ENCODE measurements around the gene EPS15. TPM values are rescaled to one million over a fixed set of nuclear protein-coding genes. Genes with fewer than 3 reads are reported as not detected.
"Not testable (repeated sequence)": the region's sequence is repeated elsewhere in the genome, so short reads cannot be mapped to it uniquely, and the experiment has no call there.

The EPS15 gene
- total RNA-seq, 4 donors from 2014 or later, result 49.8 to 84.3 (median 62.5) TPM

DNA sequence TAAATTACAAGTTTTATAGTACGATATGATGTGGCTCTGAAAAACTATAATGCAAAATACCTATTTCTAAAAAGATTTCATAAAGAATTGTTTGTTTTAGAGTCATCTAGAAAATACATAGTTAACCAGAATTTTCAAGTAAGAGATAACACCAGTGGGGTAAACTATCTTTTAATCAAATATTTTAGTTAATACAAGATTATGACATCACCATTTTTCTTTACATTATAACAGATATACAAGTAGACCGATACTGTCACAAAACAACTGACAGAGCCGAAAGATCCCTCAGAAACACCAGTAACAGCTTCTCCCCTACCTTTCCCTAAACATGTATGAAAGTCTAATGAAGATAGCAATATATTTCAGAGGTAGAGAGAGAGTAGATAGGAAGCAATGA is 54.2 kb downstream of the EPS15 start:
- WGBS, result 96% methylated on average over 3 of the region's 3 CpGs
- H3K27me3 ChIP-seq, result no peaks in the 10 kb centered on the region
- no peak for TF ChIP-seq POLR2A (IDR thresholded peaks at IDR 0.05; ENCODE audit: low read depth)
- TF ChIP-seq EP300 (IDR thresholded peaks at IDR 0.05), result no peak
- TF ChIP-seq, protein P1, sequence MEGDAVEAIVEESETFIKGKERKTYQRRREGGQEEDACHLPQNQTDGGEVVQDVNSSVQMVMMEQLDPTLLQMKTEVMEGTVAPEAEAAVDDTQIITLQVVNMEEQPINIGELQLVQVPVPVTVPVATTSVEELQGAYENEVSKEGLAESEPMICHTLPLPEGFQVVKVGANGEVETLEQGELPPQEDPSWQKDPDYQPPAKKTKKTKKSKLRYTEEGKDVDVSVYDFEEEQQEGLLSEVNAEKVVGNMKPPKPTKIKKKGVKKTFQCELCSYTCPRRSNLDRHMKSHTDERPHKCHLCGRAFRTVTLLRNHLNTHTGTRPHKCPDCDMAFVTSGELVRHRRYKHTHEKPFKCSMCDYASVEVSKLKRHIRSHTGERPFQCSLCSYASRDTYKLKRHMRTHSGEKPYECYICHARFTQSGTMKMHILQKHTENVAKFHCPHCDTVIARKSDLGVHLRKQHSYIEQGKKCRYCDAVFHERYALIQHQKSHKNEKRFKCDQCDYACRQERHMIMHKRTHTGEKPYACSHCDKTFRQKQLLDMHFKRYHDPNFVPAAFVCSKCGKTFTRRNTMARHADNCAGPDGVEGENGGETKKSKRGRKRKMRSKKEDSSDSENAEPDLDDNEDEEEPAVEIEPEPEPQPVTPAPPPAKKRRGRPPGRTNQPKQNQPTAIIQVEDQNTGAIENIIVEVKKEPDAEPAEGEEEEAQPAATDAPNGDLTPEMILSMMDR (IDR thresholded peaks at IDR 0.05), result no peak
- no peak for TF ChIP-seq POLR2AphosphoS5 (IDR thresholded peaks at IDR 0.05)
- H3K27ac ChIP-seq (replicated peaks in 1 of 4), result no peak overlapping the region
- H3K4me3 ChIP-seq, result no peak overlapping the region
- peaks cover 14 to 61% (median 34%) of the 10 kb centered on the region in 4 donors for H3K36me3 ChIP-seq
- H3K4me1 ChIP-seq, result no peaks in the 10 kb centered on the region
- DNase-seq (ENCODE audit: extremely low spot score), result no peak
- H3K9me3 ChIP-seq, result no peaks in the 10 kb centered on the region
- intact Hi-C loops (cut with DNase I), result no loop called here

DNA sequence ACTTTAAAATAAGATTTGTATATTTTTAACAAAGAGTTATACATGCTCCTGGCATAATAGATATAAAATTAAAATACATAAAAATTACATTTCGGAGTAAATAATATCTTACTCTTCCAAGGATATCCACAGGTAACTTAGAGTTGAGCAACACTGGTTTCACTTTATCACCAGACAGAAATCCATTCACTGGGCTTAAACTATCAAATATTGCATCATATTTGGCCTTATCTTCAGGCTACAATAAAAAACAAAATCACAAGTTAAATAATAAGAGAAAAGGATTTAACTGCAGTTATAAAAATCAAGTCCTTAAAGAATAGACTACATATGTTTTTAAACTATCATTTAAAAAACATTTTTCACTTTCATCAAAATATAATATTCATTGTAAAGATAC is 55.5 kb downstream of the EPS15 start:
- no peaks in the 10 kb centered on the region for H3K4me1 ChIP-seq
- no peak for DNase-seq (ENCODE audit: extremely low spot score)
- intact Hi-C loops (cut with DNase I), result no loop called here
- H3K9me3 ChIP-seq, result no peaks in the 10 kb centered on the region
- peaks cover 21 to 69% (median 40%) of the 10 kb centered on the region in 4 donors for H3K36me3 ChIP-seq
- no peaks in the 10 kb centered on the region for H3K27me3 ChIP-seq
- TF ChIP-seq, protein P1 (IDR thresholded peaks at IDR 0.05), result no peak
- no peak overlapping the region for H3K4me3 ChIP-seq
- H3K27ac ChIP-seq (replicated peaks in 1 of 4), result no peak overlapping the region
- 98% methylated on average over 1 of the region's 1 CpG for WGBS

DNA sequence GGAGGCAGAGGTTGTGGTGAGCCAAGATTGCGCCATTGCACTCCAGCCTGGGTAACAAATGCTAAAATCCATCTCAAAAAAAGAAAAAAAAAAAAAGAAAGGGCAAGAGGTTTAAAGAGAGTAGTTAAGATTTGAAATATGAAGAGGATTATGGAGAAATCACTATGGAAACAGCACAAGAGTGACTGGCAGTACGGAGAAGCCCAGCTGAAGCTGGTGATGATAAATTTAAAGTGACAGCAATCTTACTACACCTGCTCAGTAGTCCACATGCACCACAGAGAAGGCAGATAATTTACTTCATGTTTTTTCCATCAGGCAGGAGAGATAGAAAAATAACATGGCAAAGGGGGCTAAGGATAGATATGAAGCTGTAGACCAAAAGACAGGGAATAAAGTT is 56.8 kb downstream of the EPS15 start:
- H3K27me3 ChIP-seq; H3K4me1 ChIP-seq; H3K4me3 ChIP-seq; intact Hi-C loops (cut with DNase I); H3K27ac ChIP-seq (replicated peaks in 1 of 4); H3K9me3 ChIP-seq; DNase-seq (ENCODE audit: extremely low spot score): not testable (repeated sequence)
- peaks cover 24 to 67% (median 40%) of the 10 kb centered on the region in 4 donors for H3K36me3 ChIP-seq
- 75% methylated on average over 2 of the region's 2 CpGs for WGBS

DNA sequence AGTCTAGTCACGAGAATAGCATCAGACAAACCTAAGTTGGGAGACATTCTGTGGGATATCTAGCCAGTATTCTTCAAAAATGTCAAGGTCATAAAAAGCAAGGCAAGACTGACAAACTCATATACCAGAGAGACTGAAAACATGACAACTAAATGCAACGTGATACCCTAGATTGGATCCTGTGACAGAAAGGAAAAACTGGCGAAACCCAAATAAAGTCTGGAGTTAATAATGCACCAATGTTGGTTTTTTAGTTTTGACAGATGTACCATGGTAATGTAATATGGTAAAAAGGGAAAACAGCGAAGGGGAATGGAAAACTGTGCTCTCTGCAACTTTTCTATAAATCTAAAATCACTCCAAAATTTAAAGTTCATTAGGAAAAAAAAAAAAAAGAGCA is 64.5 kb downstream of the EPS15 start:
- TF ChIP-seq POLR2AphosphoS5 (IDR thresholded peaks at IDR 0.05), result no peak
- TF ChIP-seq POLR2A (IDR thresholded peaks at IDR 0.05; ENCODE audit: low read depth), result no peak
- TF ChIP-seq, protein P1 (IDR thresholded peaks at IDR 0.05), result no peak
- TF ChIP-seq EP300 (IDR thresholded peaks at IDR 0.05), result no peak
- Histone ChIP-seq H3K4me1 (no peaks in the 10 kb centered on the region), H3K27ac (replicated peaks in 1 of 4) (no peak overlapping the region), H3K36me3 (peaks cover 10 to 34% (median 18%) of the 10 kb centered on the region in 4 donors), H3K4me3 (no peak overlapping the region), H3K9me3 (no peaks in the 10 kb centered on the region), H3K27me3 (no peaks in the 10 kb centered on the region)
- intact Hi-C loops (cut with DNase I), result no loop called here
- no peak for DNase-seq (ENCODE audit: extremely low spot score)
- WGBS, result 84% methylated on average over 4 of the region's 4 CpGs

DNA sequence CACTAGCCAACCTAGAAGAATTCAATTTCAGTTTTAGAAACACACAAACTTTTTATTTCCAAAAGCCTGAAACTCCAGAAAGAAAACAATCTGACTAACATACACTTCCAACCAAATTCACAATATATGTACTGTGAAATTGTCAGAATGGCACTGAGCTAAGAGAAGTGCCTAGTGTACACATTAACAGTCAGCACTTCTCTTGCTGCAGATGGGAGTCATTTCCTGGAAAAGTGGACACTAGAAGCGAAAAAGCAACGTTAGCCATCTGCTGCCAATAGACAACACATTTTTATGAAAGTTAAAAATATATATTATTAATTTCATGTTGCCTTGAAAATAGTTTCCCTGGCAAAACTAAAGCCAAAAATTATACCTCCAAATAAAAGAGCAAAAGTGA is 66.1 kb downstream of the EPS15 start:
- 55% methylated on average over 2 of the region's 2 CpGs for WGBS
- TF ChIP-seq POLR2AphosphoS5 (IDR thresholded peaks at IDR 0.05), result no peak
- no peak for TF ChIP-seq EP300 (IDR thresholded peaks at IDR 0.05)
- TF ChIP-seq, protein P1 (IDR thresholded peaks at IDR 0.05), result no peak
- no peak for TF ChIP-seq POLR2A (IDR thresholded peaks at IDR 0.05; ENCODE audit: low read depth)
- H3K4me1 ChIP-seq, result no peaks in the 10 kb centered on the region
- DNase-seq (ENCODE audit: extremely low spot score), result no peak
- no peaks in the 10 kb centered on the region for H3K27me3 ChIP-seq
- H3K36me3 ChIP-seq, result peaks cover 0 to 23% (median 9%) of the 10 kb centered on the region in 4 donors
- intact Hi-C loops (cut with DNase I), result no loop called here
- no peak overlapping the region for H3K27ac ChIP-seq (replicated peaks in 1 of 4)
- H3K9me3 ChIP-seq, result no peaks in the 10 kb centered on the region
- H3K4me3 ChIP-seq, result no peak overlapping the region

DNA sequence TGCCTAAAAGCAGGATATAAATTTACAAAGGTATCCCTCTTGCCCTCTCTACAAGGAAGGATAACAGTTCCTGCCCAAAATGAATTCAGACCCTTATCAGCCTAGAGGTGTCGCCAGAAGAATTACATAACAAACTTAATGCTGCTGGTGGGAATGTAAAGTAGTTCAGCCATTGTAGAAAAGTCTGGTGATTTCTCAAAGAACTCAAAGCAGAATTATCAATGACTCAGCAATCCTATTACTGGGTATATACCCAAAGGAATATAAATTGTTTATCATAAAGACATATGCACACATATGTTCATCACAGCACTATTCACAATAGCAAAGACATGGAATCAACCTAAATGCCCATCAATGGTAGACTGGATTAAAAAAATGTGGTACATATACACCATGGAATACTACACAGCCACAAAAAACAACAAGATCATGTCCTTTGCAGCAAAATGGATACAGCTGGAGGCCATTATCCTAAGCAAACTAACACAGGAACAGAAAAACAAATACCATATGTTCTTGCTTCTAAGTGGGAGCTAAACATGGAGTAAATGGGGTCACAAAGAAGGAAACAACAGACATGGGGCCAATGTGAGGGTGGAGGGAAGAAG is 70.1 kb downstream of the EPS15 start:
- H3K4me1 ChIP-seq; H3K27ac ChIP-seq (replicated peaks in 1 of 4); intact Hi-C loops (cut with DNase I); H3K9me3 ChIP-seq; H3K4me3 ChIP-seq; H3K27me3 ChIP-seq; DNase-seq (ENCODE audit: extremely low spot score): not testable (repeated sequence)
- WGBS, result 90% methylated on average over 1 of the region's 1 CpG
- H3K36me3 ChIP-seq, result peaks cover 0 to 44% (median 21%) of the 10 kb centered on the region in 4 donors
